Measurements from ENCODE around the gene MED25.

MED25 gene

DNA sequence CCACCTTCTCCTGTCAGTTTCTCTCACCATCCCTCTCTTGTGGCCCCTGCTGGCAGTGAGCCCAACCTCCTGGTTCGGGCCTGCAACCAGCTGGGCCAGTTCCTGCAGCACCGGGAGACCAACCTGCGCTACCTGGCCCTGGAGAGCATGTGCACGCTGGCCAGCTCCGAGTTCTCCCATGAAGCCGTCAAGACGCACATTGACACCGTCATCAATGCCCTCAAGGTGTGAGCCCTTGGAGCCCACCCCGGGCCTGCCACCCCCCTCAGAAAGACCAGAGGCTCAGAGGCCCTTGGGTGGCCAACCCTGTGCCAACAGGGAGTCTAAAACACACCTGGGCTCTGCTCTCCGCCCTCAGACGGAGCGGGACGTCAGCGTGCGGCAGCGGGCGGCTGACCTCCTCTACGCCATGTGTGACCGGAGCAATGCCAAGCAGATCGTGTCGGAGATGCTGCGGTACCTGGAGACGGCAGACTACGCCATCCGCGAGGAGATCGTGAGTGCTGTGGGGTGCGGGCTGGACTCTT, 18.8 kb upstream of the MED25 start:
- no peak for DNase-seq

DNA sequence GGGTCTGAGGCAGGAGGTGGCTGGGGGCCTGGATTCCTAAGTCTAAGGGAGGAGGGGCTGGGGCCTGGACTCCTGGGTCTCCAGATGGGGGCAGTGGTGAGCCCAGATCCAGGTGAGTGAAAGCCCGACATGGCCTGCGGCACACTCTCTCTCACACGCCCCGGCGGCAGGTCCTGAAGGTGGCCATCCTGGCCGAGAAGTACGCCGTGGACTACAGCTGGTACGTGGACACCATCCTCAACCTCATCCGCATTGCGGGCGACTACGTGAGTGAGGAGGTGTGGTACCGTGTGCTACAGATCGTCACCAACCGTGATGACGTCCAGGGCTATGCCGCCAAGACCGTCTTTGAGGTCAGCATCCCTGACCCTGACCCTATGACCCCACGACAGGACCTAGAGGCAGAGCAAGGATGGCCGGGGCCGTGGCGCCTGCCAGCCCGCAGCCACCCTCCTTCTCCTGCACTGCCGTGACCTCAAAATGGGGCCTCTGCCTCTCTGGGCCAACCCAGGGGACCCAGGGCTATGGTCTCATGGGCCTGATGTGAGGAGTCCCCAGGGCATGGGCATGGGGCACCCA, 18.2 kb upstream of the MED25 start:
- peak; percentile 39 for DNase-seq

DNA sequence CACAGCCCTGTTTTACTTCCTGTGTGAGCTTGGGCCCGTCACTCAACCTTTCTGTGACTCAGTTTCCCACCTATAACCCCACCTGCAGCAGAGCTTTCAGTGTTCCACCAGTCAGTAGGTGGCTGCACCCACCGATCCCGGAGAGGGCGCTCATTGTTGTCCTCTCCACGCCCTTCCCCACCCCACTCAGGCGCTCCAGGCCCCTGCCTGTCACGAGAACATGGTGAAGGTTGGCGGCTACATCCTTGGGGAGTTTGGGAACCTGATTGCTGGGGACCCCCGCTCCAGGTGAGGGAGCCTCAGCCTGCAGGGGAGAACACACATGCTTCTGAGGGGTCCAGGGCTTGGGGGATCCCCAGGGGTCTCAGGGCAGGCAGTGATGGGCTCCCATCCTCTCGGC, 17.3 kb upstream of the MED25 start:
- DNase-seq: no peak

DNA sequence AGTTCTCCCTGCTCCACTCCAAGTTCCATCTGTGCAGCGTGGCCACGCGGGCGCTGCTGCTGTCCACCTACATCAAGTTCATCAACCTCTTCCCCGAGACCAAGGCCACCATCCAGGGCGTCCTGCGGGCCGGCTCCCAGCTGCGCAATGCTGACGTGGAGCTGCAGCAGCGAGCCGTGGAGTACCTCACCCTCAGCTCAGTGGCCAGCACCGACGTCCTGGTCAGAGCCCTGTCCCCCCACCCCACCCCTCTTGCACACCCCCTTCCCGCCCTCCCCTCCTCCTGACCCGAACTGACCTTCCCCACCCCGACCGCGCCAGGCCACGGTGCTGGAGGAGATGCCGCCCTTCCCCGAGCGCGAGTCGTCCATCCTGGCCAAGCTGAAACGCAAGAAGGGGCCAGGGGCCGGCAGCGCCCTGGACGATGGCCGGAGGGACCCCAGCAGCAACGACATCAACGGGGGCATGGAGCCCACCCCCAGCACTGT, 16.6 kb upstream of the MED25 start:
- DNase-seq: no peak

DNA sequence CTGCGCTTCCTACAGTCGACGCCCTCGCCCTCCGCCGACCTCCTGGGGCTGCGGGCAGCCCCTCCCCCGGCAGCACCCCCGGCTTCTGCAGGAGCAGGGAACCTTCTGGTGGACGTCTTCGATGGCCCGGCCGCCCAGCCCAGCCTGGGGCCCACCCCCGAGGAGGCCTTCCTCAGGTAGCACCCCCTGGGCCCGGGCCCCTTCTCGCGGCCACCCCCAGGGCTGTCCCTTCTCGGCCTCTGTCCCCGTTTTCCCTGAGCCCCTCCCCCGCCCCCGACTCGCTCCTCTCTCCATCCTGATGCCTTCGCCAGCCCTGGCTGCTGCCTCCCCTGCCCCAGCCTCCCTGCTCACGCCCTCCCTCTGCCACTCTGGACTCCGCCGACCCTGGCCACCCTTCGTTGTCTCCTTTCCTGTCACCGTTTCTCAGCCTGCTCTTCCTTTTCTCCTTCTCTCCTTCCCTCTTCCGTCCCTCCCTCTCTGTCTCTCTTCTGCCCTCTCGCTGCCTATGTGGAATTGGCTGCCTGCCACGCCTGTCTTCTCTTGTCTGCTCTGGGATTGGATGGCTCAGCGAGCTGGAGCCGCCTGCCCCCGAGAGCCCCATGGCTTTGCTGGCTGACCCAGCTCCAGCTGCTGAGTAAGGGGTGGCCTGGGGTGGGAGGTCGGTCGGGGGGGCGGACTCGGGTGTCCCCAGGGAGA, 16.0 kb upstream of the MED25 start:
- no peak for DNase-seq

DNA sequence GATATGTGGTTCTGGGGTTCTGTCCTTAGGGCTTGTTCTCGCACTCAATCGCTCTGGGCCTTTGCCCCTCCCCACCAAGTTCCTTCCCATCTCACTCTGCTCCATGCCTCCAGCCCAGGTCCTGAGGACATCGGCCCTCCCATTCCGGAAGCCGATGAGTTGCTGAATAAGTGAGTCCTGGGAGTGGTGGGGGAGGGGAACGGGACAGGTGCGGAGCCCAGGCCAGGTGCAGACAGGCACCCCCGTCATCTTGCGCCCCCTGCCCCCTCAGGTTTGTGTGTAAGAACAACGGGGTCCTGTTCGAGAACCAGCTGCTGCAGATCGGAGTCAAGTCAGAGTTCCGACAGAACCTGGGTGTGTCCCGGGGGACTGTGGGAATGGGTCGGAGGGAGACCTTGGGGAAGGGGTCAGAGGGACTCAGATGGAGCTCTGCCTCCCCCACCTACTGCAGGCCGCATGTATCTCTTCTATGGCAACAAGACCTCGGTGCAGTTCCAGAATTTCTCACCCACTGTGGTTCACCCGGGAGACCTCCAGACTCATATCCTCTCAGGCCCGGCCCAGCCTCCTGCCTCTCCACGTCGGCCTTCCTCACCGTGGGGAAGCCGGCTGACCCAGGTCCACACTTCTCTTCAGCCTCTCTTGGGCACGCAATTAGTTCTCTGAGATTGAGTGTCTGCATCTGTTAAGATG, 15.1 kb upstream of the MED25 start:
- no peak for DNase-seq

DNA sequence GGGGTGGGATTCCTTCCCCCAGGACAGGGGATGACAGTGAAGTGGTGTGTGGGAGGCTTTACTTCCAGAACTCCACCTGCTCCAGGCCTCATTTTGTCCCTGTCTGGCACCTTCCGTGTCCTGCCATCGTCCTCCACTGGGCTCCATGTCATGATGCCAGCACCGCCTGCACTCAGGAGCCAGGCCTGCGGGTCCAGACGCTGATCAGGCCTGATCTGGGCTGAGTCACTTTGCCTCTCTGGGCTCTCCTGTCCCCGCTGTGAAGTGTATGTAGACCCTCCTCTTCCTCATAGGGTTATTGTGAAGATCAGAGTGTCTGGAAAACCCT, 14.6 kb upstream of the MED25 start:
- no peak for DNase-seq

DNA sequence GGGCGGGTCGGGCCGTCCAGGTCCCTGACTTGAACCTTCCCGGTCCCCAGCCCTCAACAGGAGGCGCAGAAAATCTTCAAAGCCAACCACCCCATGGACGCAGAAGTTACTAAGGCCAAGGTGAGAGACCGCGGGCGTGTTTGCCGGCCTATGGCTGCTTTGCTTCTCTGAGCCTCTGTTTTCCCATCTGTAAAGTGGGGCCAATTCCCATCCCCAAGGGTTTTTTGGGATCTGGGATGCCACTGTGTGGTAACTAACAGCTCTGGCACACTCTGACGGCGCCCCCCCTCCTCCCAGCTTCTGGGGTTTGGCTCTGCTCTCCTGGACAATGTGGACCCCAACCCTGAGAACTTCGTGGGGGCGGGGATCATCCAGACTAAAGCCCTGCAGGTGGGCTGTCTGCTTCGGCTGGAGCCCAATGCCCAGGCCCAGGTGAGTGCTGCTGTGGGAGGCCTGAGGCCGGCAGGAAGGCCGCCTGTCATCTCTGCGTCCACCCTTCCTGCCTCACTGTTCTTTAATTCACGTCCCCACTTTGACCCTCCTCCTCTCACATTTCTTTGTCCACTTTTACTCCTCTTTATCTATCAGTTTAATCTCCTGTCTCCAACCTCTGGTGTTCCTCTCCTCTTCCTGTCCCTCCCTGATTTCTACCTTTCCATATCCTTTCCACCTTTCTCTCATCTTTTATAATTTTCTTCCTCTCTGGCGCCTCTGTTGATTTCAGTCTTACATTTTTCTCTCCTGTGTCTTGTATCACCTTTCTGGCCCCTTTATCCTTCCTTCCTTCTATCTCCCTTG, 12.1 kb upstream of the MED25 start:
- no peak for DNase-seq

DNA sequence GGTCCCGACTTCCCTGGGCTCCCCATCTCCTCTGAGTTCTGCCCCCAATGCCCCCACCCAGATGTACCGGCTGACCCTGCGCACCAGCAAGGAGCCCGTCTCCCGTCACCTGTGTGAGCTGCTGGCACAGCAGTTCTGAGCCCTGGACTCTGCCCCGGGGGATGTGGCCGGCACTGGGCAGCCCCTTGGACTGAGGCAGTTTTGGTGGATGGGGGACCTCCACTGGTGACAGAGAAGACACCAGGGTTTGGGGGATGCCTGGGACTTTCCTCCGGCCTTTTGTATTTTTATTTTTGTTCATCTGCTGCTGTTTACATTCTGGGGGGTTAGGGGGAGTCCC, 11.5 kb upstream of the MED25 start:
- DNase-seq: no peak

DNA sequence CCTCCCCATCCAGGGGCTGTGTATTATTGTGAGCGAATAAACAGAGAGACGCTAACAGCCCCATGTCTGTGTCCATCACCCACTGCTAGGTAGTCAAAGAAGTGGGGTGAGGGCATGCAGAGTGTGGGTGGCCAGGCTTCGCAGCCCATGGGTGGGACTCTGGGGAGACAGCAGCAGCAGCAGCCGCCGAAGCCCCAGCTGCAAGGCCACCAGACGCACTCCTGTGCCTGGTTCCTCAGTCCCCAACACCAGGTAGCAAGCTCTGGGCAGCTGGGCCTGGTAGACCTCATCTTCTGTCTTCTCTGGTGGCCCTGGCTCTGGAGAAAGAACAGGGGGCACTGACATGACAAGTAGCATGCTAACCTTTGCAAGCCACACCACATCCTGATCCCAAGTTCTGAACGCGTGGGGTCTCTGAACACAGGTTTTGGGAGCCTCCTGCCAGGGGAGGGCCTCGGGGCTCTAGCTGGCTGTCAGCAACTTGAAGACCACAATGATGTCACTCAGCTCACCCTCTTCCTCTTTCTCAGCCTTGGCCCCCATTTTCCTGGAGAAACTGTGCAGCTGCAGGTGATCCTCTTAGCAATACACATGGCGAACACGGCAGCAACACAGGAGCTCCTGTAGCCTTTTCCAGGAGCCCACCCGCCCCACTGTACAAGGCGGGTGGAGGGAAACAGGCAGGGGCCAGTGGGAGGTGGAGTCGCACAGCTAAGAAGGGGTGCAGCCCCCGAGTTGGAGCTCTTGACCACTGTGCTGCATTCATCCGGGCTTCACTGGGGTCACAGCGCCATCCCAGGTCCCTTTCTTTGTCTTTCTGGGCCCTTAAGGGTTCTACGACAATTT, 10.8 kb upstream of the MED25 start:
- DNase-seq: no peak

DNA sequence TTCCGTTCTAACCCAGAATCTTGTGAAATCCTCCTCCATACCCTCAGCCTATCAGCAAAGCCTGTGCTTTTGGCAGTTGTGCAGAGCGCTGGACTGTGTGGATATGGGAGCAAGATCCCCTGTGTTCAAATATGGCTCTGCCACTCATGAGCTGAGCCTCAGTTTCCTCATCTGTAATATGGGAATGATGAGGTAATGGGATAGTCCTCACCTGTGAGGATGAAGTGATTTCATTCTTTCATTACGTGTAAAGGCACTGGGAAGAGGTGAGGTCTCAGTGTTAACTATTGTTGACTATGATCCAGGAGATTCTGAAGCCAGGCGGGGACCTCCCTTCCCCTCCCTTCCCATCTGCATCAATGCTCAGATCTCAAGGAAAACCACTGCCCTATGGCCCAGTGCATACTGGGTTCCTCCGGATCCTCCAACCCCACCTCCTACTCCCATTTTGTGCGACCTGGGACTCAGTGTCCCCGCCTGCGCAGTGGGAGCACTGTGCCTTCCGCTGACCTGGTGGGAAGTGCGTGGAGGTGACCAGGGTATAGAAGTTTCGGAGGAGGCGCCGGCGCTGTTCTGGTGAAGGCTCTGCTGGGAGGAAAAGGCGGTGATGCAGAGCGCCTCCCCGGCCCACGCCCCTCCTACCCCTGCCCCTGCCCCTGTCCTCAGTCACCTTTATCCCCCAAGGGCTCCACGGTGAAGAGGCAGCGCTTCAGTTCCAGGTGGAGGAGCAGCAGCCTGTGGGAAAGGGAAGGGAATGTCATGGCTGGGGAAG, 10.0 kb upstream of the MED25 start:
- DNase-seq: no peak

DNA sequence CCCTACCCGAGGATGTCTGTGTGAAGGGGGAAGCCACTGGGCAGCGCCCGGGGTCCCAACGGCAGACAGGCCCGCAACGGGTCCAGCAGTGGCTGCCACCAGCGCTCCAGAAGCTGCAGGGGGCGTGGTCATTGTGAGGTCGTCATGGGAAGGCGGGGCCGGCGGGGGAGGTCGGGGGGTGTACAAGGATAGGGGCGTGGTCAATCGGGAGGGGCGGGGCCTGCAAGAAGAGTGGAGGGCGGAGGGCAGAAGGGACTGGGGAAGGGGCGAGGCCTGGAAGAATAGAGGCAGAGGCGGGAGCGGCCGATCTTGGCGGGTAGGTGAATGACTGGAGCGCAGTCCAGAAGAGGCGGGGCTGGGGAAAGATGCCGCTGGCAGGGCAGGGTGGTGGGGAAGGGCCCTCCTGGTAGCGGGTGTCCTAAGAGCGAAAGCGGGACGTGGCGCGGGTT, 9.4 kb upstream of the MED25 start:
- peak; percentile 93 for DNase-seq

DNA sequence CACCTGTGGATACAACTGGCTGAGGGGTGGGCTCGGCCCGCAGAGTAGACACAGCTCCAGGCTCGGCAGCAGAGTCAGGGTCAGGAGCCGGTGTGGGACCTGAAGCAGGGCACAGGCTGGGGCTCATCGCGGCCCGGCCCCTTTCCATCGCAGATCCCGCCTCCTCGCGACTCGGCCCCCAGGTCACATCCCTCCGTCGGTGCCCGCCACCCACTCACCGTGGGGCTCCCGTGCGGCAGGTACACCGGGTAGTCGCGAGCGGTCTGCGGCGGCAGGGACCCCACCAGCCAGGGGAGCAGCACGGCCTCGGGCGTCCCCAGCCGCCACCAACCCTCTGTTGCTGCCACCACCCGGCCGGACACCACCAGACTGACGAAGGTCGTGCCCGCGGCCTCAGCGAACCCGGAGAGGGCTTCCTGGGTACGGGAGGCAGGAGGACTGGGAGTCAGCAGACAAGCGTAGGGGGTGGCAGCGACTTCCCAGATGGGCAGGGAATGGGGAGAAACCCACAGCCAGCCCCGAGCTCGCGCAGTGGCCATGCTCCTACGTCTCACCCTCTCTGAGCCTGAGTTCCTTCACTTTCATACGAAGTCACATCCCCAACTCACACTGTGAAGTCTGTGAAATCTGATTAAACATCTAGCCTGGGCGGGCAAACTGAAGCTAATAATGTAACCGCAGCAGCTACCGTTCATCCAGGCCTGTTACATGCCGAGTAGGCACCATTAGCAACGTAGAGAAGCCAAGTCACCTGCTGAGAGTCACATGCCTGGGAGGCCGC, 8.7 kb upstream of the MED25 start:
- peak; percentile 65 for DNase-seq

DNA sequence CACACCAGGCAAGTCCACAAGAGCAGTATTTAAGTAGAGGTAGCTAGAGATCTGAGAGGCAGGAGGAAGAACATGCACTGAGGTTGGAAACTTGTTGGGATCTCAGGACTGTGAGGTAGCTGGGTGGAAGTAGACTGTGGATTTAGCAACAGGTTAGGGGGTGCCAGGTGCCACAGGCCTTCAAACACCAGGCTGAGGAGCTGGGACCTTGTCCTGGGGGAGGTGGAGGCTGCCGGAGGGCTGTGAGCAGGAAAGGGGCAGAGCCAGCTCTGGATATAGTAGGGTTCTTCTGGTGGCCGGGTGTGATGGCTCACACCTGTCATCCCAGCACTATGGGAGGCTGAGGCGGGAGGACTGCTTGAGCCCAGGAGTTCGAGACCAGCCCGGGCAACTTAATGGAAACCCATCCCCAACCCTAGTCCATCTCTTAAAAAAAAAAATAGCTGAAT, 8.1 kb upstream of the MED25 start:
- DNase-seq: no peak

DNA sequence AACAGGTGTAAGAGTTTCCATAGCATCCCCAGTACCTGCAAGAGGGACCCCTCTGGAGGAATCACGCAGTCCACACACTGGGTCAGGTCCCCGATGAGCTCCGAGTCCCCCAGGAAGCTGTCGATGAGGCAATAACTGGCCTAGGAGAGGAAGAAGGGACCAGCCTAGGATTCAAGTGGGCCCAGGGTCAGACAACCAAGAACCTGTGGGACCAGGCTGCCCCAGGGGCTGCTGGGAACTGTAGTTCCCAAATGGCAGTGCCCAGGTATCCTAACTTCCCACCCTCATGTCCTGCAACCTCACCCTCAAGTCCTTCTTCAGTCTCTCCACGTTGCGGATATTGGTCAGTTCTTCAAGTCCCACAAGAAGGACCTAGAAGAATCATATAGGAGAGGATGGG, 6.8 kb upstream of the MED25 start:
- no peak for DNase-seq

DNA sequence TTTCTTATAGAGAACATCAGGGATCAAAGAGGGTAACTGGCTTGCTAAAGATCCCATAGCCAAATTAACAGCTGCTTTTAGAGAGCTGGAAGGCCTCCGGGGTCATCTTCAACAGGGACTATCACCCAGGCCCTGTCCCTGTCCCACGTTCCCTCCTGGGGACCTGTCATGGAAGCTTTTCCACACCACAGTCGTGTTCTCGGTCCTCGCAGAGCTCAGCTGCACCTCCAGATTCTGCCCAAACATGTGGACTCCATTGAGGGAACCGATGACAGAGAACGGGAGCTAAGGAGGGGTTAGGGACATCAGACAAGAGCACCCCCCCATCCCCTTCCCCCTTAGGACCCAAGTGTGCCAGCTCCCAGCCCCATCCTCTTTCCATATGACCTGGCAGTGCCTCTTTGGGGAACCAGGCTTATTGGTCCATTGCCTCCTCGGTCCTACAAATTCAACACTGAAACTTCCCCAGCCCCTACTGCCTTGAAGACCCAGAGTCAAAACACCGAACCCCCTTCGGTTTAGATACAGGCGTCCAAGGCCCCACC, 5.6 kb upstream of the MED25 start:
- DNase-seq: no peak

DNA sequence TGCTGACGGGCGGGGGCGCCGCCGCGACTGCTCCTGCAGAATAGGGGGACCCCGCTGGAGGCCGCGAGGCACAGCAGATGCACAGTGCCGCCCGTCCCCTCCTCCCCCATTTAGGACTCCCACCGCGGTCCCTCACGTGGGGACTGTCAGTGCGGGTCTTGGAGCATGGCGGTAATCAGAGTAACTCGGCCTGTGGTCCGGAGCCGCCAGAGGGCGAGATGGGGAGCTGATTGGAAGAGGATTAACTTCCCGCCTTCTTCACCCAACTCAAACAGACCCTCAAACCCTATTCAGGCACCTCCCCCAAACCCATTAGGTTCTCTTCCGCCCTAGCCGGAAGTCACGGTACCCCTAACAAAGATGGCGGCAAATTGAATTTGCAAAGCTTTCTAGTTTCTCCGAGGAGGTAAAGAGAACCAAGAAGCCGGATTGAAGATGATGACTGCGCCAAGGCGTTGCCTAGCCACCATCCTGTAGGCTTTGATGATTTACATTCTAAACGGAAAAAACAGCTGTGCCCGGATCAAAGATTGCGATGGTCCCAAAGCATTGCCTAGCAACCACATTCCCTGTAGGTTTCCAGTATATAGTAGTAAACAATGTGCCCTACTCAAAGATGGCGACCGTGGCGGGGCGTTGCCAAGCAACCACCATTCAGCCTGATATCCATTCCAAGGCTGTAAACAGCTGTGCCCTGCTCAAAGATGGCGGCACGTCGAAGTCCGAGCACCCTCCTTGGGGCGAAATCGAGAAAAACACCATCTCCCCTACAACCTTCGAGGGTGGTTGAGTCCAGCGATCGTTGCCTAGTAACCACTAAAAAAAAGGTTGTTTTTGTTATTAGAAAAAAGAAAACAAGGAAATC, 4.9 kb upstream of the MED25 start, which contains the start of gene FUZ:
FUZ (minus strand) TSS at position 296 of the 865 bp plus-strand sequence; CDS start at position 110, 186 bp downstream.
- DNase-seq: peak; percentile 92

DNA sequence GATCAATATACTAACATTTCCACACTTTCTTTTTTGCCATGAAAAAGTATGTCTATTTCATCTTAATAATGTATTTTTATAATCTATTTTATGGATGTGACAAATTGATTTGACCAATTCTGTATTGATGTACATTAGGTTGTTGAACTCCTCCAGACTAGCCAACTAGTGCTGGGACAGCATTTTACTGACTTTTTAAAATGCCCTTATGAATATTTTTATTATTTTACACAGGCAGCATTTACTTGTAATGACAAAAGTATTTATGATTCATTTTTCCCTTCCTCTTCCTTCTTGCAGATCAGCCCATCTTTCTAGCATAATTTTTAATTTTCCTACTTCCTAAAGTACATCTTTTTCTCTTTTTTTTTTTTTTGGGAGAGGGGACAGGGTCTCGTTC, 4.1 kb upstream of the MED25 start:
- no peak for DNase-seq

DNA sequence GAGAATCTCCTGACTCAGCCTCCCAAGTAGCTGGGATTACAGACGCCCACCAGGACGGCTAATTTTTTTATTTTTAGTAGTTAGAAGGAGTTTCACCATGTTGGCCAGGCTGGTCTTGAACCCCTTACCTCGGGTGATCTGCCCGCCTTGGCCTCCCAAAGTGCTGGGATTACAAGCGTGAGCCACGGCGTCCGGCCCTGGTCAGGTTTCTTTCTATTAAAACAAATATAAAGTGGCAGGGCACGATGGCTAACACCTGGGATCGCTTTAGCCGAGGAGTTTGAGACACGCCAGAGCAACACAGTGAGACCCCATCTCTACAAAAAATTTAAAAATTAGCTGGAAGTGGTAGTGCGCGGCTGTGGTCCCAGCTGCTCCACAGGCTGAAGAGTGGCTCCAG, 1.5 kb upstream of the MED25 start:
- no peak for DNase-seq

Data from stimulated activated CD8-positive, alpha-beta memory T cell treated with anti-CD3 and anti-CD28 coated beads, Interleukin-4, amount 100 ng/mL, for 48 hours (primary cell).